GM12873 (cell line): ENCODE data around the gene RPS5.

Experiments
- CTCF ChIP-seq: IDR thresholded peaks from 2 replicates; pipeline ENCODE4 v1.5.1; 2012; ENCODE audit warnings: low read depth, mild to moderate bottlenecking, moderate library complexity, low read length, control low read depth; ENCODE audit not compliant: insufficient read depth; ENCODE audit errors: missing control alignments

The RPS5 gene

GRCh38 chr19:58385313-58385890 is 1.7 kb upstream of the RPS5 start:
- TF ChIP-seq CTCF = no peak

- TF ChIP-seq CTCF = no peak
Measured at GRCh38 chr19:58385891-58386575, 1.0 kb upstream of the RPS5 start.

GRCh38 chr19:58387338-58388174 is 487 bp downstream of the RPS5 start:
- TF ChIP-seq CTCF = no peak

GRCh38 chr19:58388175-58388526 is 1.1 kb downstream of the RPS5 start:
- TF ChIP-seq CTCF = no peak

GRCh38 chr19:58392945-58393724 is 6.1 kb downstream of the RPS5 start:
- no peak for TF ChIP-seq CTCF

GRCh38 chr19:58393725-58394033 is 6.6 kb downstream of the RPS5 start:
- no peak for TF ChIP-seq CTCF

GRCh38 chr19:58394821-58395219 is 7.8 kb downstream of the RPS5 start:
- no peak for TF ChIP-seq CTCF
